SH-SY5Y (cell line): ENCODE measurements around the gene LCE1D.

Experiments used
- GATA2 ChIP-seq: IDR thresholded peaks from 2 replicates; pipeline ENCODE4 v1.6.1; 2011; ENCODE audit warnings: mild to moderate bottlenecking, low read depth, low read length
- GATA3 ChIP-seq: IDR thresholded peaks from 2 replicates; pipeline ENCODE4 v1.6.1; 2011; ENCODE audit warnings: low read depth, mild to moderate bottlenecking, low read length, moderate library complexity

DNA sequence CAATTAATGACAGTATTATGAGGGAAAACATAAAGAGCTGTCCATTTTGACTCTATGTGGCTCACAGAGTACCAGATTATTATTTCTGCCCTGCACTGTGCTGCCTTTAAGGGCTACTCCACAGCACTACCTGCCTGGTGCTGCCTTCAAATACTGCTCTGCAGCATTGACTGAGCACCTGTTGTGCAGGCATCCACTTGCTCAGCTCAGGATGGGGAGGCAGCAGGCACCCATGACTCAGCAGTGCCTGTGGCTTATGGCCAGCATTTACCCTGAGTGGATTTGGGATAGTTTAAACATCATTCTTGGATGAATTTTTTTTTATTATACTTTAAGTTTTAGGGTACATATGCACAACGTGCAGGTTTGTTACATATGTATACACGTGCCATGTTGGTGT lies 39.6 kb upstream of the LCE1D start:
- TF ChIP-seq GATA3 (no peak), GATA2 (no peak)
